Hepatocyte (in vitro differentiated cells): ENCODE measurements around the gene VCX2.

Experiments used
- EZH2 ChIP-seq: fragments of 200-600 bp; sonication (generic); IDR thresholded peaks from 2 replicates; pipeline ENCODE4 v1.6.1; 2016; ENCODE audit warnings: antibody characterized with exemption, mild to moderate bottlenecking, borderline replicate concordance
- TF ChIP-seq, protein P1 (sequence below): fragments of 200-600 bp; sonication (generic); IDR thresholded peaks from 2 replicates; pipeline ENCODE4 v1.5.1; 2016; ENCODE audit warnings: antibody characterized with exemption, mild to moderate bottlenecking; ENCODE audit not compliant: poor library complexity

DNA sequence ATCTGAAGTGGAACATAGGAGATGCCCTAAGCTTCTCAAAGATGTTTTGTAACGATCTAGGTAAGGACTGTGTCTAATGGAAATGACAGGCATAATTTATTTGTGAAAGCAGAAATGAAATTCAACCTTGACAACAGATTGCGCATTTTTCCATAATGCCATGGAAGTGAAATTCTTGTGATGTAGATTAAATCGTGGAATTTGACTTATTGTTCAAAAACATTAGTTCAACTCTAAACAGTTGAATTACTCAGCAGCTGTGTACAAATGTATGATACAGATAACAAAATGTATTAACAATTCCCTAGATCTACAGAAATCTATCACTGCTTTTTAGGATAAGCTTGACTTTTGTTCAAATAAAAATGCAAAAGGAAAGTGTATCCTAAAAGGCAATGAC lies 44.4 kb downstream of the VCX2 start:
- TF ChIP-seq, protein P1, sequence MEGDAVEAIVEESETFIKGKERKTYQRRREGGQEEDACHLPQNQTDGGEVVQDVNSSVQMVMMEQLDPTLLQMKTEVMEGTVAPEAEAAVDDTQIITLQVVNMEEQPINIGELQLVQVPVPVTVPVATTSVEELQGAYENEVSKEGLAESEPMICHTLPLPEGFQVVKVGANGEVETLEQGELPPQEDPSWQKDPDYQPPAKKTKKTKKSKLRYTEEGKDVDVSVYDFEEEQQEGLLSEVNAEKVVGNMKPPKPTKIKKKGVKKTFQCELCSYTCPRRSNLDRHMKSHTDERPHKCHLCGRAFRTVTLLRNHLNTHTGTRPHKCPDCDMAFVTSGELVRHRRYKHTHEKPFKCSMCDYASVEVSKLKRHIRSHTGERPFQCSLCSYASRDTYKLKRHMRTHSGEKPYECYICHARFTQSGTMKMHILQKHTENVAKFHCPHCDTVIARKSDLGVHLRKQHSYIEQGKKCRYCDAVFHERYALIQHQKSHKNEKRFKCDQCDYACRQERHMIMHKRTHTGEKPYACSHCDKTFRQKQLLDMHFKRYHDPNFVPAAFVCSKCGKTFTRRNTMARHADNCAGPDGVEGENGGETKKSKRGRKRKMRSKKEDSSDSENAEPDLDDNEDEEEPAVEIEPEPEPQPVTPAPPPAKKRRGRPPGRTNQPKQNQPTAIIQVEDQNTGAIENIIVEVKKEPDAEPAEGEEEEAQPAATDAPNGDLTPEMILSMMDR = no peak
- TF ChIP-seq EZH2 = no peak
